CD4-positive, alpha-beta memory T cell (primary cell): Measurements from ENCODE around the gene ZFPM1. TPM values are rescaled to one million over a fixed set of nuclear protein-coding genes. Genes with fewer than 3 reads are reported as not detected.
A peak's percentile ranks its signal among the peaks of the same experiment; 100 is the strongest.

Experiments used
- CTCF ChIA-PET: fragments of 350-600 bp; sonication (Branson Sonifier 250); formaldehyde crosslinking; loops from one replicate; lab custom pipeline; 2021; ENCODE audit warnings: inconsistent platforms; ENCODE audit not compliant: partially characterized antibody; lab: Charles Lee
- POLR2A ChIA-PET: fragments of 350-600 bp; sonication (Branson Sonifier 250); formaldehyde crosslinking; loops from one replicate; lab custom pipeline; 2021; ENCODE audit not compliant: partially characterized antibody; lab: Charles Lee
- DNase-seq, 5 donors: peaks; one replicate each; pipeline versions ENCODE4 v3.0.0 to v3.0.0-alpha.2; 2020 to 2022; ENCODE audit warnings: mixed read lengths in 1 of 5
- H3K27ac ChIP-seq: one replicate; pipeline ENCODE4 v1.7.0; 2013; ENCODE audit warnings: low read depth, low read length
- H3K27me3 ChIP-seq: 2 replicates; pipeline ENCODE4 v1.7.0; 2013; ENCODE audit warnings: mild to moderate bottlenecking, low read length, moderate library complexity; ENCODE audit not compliant: insufficient read depth
- H3K36me3 ChIP-seq: 2 replicates; pipeline ENCODE4 v1.7.0; 2013; ENCODE audit warnings: mild to moderate bottlenecking, low read length, moderate library complexity; ENCODE audit not compliant: insufficient read depth
- H3K4me1 ChIP-seq: 2 replicates; pipeline ENCODE4 v1.7.0; 2013; ENCODE audit warnings: mild to moderate bottlenecking, low read length, moderate library complexity; ENCODE audit not compliant: insufficient read depth
- H3K4me3 ChIP-seq, 2 donors: one replicate each; pipeline ENCODE4 v1.7.0; 2013; ENCODE audit warnings: low read length in 2 of 2, mild to moderate bottlenecking in 1 of 2
- H3K9me3 ChIP-seq, 2 donors: one replicate each; pipeline ENCODE4 v1.7.0; 2013; ENCODE audit warnings: low read length in 2 of 2, control low read depth in 1 of 2; ENCODE audit not compliant: control insufficient read depth in 1 of 2
- H3K27ac Mint-ChIP-seq, 7 donors: one replicate each; pipeline ENCODE4 v1.8.0; 2020 to 2021; ENCODE audit warnings: mixed read lengths in 7 of 7, mild to moderate bottlenecking in 6 of 7, inconsistent platforms in 3 of 7, moderate library complexity in 3 of 7
- H3K27me3 Mint-ChIP-seq, 2 donors: one replicate each; pipeline ENCODE4 v1.8.0; 2020 to 2021; ENCODE audit warnings: mixed read lengths in 2 of 2
- H3K36me3 Mint-ChIP-seq, 2 donors: one replicate each; pipeline ENCODE4 v1.8.0; 2020 to 2021; ENCODE audit warnings: mixed read lengths in 2 of 2, inconsistent platforms in 1 of 2, mild to moderate bottlenecking in 1 of 2
- H3K4me1 Mint-ChIP-seq, 4 donors: one replicate each; pipeline ENCODE4 v1.8.0; 2020 to 2021; ENCODE audit warnings: mixed read lengths in 4 of 4, mild to moderate bottlenecking in 1 of 4
- H3K4me3 Mint-ChIP-seq, 8 donors: one replicate each; pipeline ENCODE4 v1.8.0; 2020 to 2021; ENCODE audit warnings: mixed read lengths in 8 of 8, mild to moderate bottlenecking in 7 of 8, moderate library complexity in 6 of 8, inconsistent platforms in 3 of 8
- H3K9me3 Mint-ChIP-seq, 8 donors: one replicate each; pipeline ENCODE4 v1.8.0; 2020 to 2021; ENCODE audit warnings: mixed read lengths in 8 of 8, mild to moderate bottlenecking in 5 of 8, inconsistent platforms in 3 of 8, moderate library complexity in 1 of 8
- intact Hi-C: fragments of 100-400 bp; cut with micrococcal nuclease; formaldehyde crosslinking; loops from one replicate; pipeline ENCODE4 v1.15.1; 2023
- polyA plus RNA-seq, 2 donors: library from polyadenylated mRNA; unstranded; fragments of 300-500 nt; fragmentation: Illumina TruSeq; gene quantifications; one replicate each; pipeline ENCODE4 v1.2.3, GENCODE V29; 2021
- total RNA-seq, 2 experiments: library from RNA; stranded (reverse); gene quantifications; one replicate each; pipeline ENCODE4 v1.2.3, GENCODE V29; 2021

Gene ZFPM1
- total and polyA plus RNA-seq, 4 experiments from 2014 or later, result 0.07 to 20.5 (median 9.7) TPM

- Histone ChIP-seq H3K4me1 (no peaks in the 10 kb centered on the region), H3K27ac (no peak overlapping the region), H3K36me3 (no peaks in the 10 kb centered on the region), H3K4me3 (no peak overlapping the region), H3K27me3 (no peaks in the 10 kb centered on the region), H3K9me3 (no peaks in the 10 kb centered on the region)
- intact Hi-C loops, result loop anchor here (1.0 kb wide), 2 partner anchors 49 to 61 kb away; no protein-coding TSS in a partner anchor
- Mint-ChIP-seq H3K4me3 (peak overlapping the region in 1 of 8 donors; percentile 15), H3K27ac (peak overlapping the region in 4 of 7 donors; percentile 24 to 79 (median 72)), H3K9me3 (peaks cover 0 to 1% (median 0%) of the 10 kb centered on the region in 8 donors), H3K27me3 (no peaks in the 10 kb centered on the region), H3K36me3 (peaks cover 0 to 3% of the 10 kb centered on the region in 2 donors), H3K4me1 (peaks cover 0 to 21% (median 4%) of the 10 kb centered on the region in 4 donors)
- POLR2A ChIA-PET, result interaction anchor here (1.0 kb wide), 1 partner anchor 38 kb away, joined by 3 read pairs; no protein-coding TSS in a partner anchor
- CTCF ChIA-PET, result no interaction called here
- no peak for DNase-seq
These were observed 51.7 kb downstream of the ZFPM1 start for GRCh38 chr16:88504489-88505404.

GRCh38 chr16:88505405-88506082 lies 52.5 kb downstream of the ZFPM1 start:
- peaks cover 0 to 1% (median 0%) of the 10 kb centered on the region in 8 donors for H3K9me3 Mint-ChIP-seq
- Histone ChIP-seq H3K4me3 (no peak overlapping the region), H3K27me3 (no peaks in the 10 kb centered on the region), H3K4me1 (no peaks in the 10 kb centered on the region), H3K9me3 (no peaks in the 10 kb centered on the region), H3K27ac (no peak overlapping the region), H3K36me3 (no peaks in the 10 kb centered on the region)
- H3K4me3 Mint-ChIP-seq, result peak overlapping the region in 1 of 8 donors; percentile 15
- H3K27ac Mint-ChIP-seq, result peak overlapping the region in 2 of 7 donors; percentile 24 to 78
- H3K4me1 Mint-ChIP-seq, result peaks cover 0 to 21% (median 4%) of the 10 kb centered on the region in 4 donors
- CTCF ChIA-PET, result no interaction called here
- no peaks in the 10 kb centered on the region for H3K27me3 Mint-ChIP-seq
- POLR2A ChIA-PET, result interaction anchor here (1.0 kb wide), 1 partner anchor 39 kb away, joined by 3 read pairs; no protein-coding TSS in a partner anchor
- DNase-seq, result peak; percentile 61 to 79 (median 71)
- intact Hi-C loops, result loop anchor here (1.0 kb wide), 2 partner anchors 50 to 62 kb away; no protein-coding TSS in a partner anchor
- peaks cover 0 to 3% of the 10 kb centered on the region in 2 donors for H3K36me3 Mint-ChIP-seq

- Mint-ChIP-seq H3K4me1 (peaks cover 0 to 13% (median 1%) of the 10 kb centered on the region in 4 donors), H3K9me3 (no peaks in the 10 kb centered on the region), H3K27me3 (no peaks in the 10 kb centered on the region), H3K4me3 (no peak overlapping the region), H3K36me3 (no peaks in the 10 kb centered on the region), H3K27ac (no peak overlapping the region)
- H3K4me1 ChIP-seq, result no peaks in the 10 kb centered on the region
- no peaks in the 10 kb centered on the region for H3K27me3 ChIP-seq
- H3K9me3 ChIP-seq, result no peaks in the 10 kb centered on the region
- no peak for DNase-seq
- H3K36me3 ChIP-seq, result no peaks in the 10 kb centered on the region
- ChIA-PET CTCF (no interaction called here), POLR2A (no interaction called here)
- H3K4me3 ChIP-seq, result no peak overlapping the region
- H3K27ac ChIP-seq, result no peak overlapping the region
- intact Hi-C loops, result no loop called here
These were observed 53.6 kb downstream of the ZFPM1 start for GRCh38 chr16:88506723-88507122.

GRCh38 chr16:88507231-88507743 lies 54.2 kb downstream of the ZFPM1 start:
- Histone ChIP-seq H3K4me1 (no peaks in the 10 kb centered on the region), H3K27ac (no peak overlapping the region), H3K36me3 (no peaks in the 10 kb centered on the region), H3K27me3 (no peaks in the 10 kb centered on the region), H3K9me3 (no peaks in the 10 kb centered on the region), H3K4me3 (no peak overlapping the region)
- no peaks in the 10 kb centered on the region for H3K9me3 Mint-ChIP-seq
- H3K27me3 Mint-ChIP-seq, result no peaks in the 10 kb centered on the region
- ChIA-PET CTCF (no interaction called here), POLR2A (no interaction called here)
- no peaks in the 10 kb centered on the region for H3K36me3 Mint-ChIP-seq
- intact Hi-C loops, result no loop called here
- no peak overlapping the region for H3K27ac Mint-ChIP-seq
- H3K4me1 Mint-ChIP-seq, result peaks cover 0 to 13% (median 1%) of the 10 kb centered on the region in 4 donors
- no peak overlapping the region for H3K4me3 Mint-ChIP-seq
- DNase-seq, result no peak

- Histone ChIP-seq H3K27me3 (no peaks in the 10 kb centered on the region), H3K4me3 (no peak overlapping the region), H3K36me3 (no peaks in the 10 kb centered on the region), H3K9me3 (no peaks in the 10 kb centered on the region), H3K4me1 (no peaks in the 10 kb centered on the region), H3K27ac (no peak overlapping the region)
- no peak overlapping the region for H3K4me3 Mint-ChIP-seq
- H3K27ac Mint-ChIP-seq, result peak overlapping the region in 1 of 7 donors; percentile 60
- intact Hi-C loops, result no loop called here
- DNase-seq, result no peak
- POLR2A ChIA-PET, result no interaction called here
- no peaks in the 10 kb centered on the region for H3K36me3 Mint-ChIP-seq
- peaks cover 0 to 13% (median under 1%) of the 10 kb centered on the region in 4 donors for H3K4me1 Mint-ChIP-seq
- no peaks in the 10 kb centered on the region for H3K27me3 Mint-ChIP-seq
- CTCF ChIA-PET, result no interaction called here
- H3K9me3 Mint-ChIP-seq, result no peaks in the 10 kb centered on the region
These were observed 55.3 kb downstream of the ZFPM1 start for GRCh38 chr16:88508376-88508867.

GRCh38 chr16:88508868-88509748 lies 56.0 kb downstream of the ZFPM1 start:
- no peaks in the 10 kb centered on the region for H3K27me3 Mint-ChIP-seq
- intact Hi-C loops, result no loop called here
- no peaks in the 10 kb centered on the region for H3K36me3 Mint-ChIP-seq
- DNase-seq, result no peak
- peaks cover 0 to 11% (median 0%) of the 10 kb centered on the region in 4 donors for H3K4me1 Mint-ChIP-seq
- no peaks in the 10 kb centered on the region for H3K27me3 ChIP-seq
- H3K4me3 ChIP-seq, result no peak overlapping the region
- H3K36me3 ChIP-seq, result no peaks in the 10 kb centered on the region
- ChIA-PET CTCF (no interaction called here), POLR2A (no interaction called here)
- no peak overlapping the region for H3K27ac ChIP-seq
- H3K9me3 Mint-ChIP-seq, result no peaks in the 10 kb centered on the region
- H3K4me3 Mint-ChIP-seq, result no peak overlapping the region
- H3K27ac Mint-ChIP-seq, result peak overlapping the region in 2 of 7 donors; percentile 59 to 74
- H3K4me1 ChIP-seq, result no peaks in the 10 kb centered on the region
- H3K9me3 ChIP-seq, result no peaks in the 10 kb centered on the region
